ENCODE results near the gene ADAMTS17.

Gene ADAMTS17

DNA sequence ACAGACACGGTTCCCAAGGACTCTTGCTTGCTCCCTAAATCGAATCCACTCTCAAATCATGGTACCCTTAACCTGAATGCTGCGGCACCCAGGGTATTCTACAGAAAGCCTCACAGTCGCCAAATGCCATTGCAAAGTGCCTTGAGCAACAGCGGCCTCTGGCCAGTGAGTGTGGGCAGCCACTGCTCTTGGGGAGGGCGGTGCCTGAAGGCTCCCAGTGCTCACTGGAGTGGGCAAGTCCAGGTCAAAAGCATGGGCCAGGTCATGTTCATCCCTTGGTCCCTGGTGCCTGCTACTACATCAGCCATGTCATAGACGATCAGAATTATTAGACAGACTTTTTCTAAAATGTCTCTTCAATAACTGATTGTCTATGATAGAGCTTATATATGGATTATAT lies 82.5 kb downstream of the ADAMTS17 start:
- TF ChIP-seq, protein P1, sequence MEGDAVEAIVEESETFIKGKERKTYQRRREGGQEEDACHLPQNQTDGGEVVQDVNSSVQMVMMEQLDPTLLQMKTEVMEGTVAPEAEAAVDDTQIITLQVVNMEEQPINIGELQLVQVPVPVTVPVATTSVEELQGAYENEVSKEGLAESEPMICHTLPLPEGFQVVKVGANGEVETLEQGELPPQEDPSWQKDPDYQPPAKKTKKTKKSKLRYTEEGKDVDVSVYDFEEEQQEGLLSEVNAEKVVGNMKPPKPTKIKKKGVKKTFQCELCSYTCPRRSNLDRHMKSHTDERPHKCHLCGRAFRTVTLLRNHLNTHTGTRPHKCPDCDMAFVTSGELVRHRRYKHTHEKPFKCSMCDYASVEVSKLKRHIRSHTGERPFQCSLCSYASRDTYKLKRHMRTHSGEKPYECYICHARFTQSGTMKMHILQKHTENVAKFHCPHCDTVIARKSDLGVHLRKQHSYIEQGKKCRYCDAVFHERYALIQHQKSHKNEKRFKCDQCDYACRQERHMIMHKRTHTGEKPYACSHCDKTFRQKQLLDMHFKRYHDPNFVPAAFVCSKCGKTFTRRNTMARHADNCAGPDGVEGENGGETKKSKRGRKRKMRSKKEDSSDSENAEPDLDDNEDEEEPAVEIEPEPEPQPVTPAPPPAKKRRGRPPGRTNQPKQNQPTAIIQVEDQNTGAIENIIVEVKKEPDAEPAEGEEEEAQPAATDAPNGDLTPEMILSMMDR (conservative IDR thresholded peaks at IDR 0.05; ENCODE audit: control insufficient read depth, insufficient read depth, low read depth, low read length) = no peak
- DNase-seq (ENCODE audit: low read depth) = no peak
- no peak overlapping the region for H3K4me3 ChIP-seq (ENCODE audit: control insufficient read depth, low read depth, low read length)

- no peak for DNase-seq (ENCODE audit: low read depth)
- TF ChIP-seq, protein P1 (conservative IDR thresholded peaks at IDR 0.05; ENCODE audit: control insufficient read depth, insufficient read depth, low read depth, low read length) = no peak
- no peak overlapping the region for H3K4me3 ChIP-seq (ENCODE audit: control insufficient read depth, low read depth, low read length)
Observed at GRCh38 chr15:100256970-100257650, 84.7 kb downstream of the ADAMTS17 start.

GRCh38 chr15:100256101-100256969 lies 85.4 kb downstream of the ADAMTS17 start:
- TF ChIP-seq, protein P1 (conservative IDR thresholded peaks at IDR 0.05; ENCODE audit: control insufficient read depth, insufficient read depth, low read depth, low read length) = no peak
- no peak for DNase-seq (ENCODE audit: low read depth)
- no peak overlapping the region for H3K4me3 ChIP-seq (ENCODE audit: control insufficient read depth, low read depth, low read length)

DNA sequence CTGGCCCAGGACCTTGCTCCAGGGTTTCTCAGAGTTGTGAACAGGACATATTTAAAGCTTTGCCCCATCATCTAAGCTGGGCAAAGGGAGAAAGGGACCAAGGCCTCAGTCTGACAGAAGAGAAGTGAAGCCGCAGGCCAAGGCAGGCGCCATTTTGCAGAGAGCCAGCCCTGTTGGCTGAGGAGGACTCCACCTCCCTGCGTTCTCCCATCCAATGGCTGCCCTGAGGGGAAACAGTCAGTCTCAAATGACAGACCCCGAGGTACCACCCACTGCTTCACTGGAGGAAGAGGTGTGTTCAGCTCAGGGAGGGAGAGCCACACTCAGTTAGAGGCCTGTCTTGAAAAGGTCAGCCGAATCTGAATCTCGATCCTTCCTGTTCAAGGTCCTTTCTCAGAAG lies 86.1 kb downstream of the ADAMTS17 start:
- no peak for DNase-seq (ENCODE audit: low read depth)
- H3K4me3 ChIP-seq (ENCODE audit: control insufficient read depth, low read depth, low read length) = no peak overlapping the region
- TF ChIP-seq, protein P1 (conservative IDR thresholded peaks at IDR 0.05; ENCODE audit: control insufficient read depth, insufficient read depth, low read depth, low read length) = no peak

- no peak overlapping the region for H3K4me3 ChIP-seq (ENCODE audit: control insufficient read depth, low read depth, low read length)
- no peak for DNase-seq (ENCODE audit: low read depth)
- TF ChIP-seq, protein P1 (conservative IDR thresholded peaks at IDR 0.05; ENCODE audit: control insufficient read depth, insufficient read depth, low read depth, low read length) = no peak
Observed at GRCh38 chr15:100254691-100255090, 87.1 kb downstream of the ADAMTS17 start.

- H3K4me3 ChIP-seq (ENCODE audit: control insufficient read depth, low read depth, low read length) = no peak overlapping the region
- TF ChIP-seq, protein P1 (conservative IDR thresholded peaks at IDR 0.05; ENCODE audit: control insufficient read depth, insufficient read depth, low read depth, low read length) = no peak
- DNase-seq (ENCODE audit: low read depth) = no peak
Observed at GRCh38 chr15:100254285-100254684, 87.5 kb downstream of the ADAMTS17 start.

Measured in fibroblast of mammary gland (primary cell).